ENCODE data around the gene CPVL.

Gene CPVL

GRCh38 chr7:29146057-29146706 is at the start of gene CPVL:
CPVL (minus strand) TSS chr7:29146537; CDS start chr7:29121061, 25,476 bp downstream.
- DNase-seq, result peak; percentile 16

GRCh38 chr7:29194594-29195427 is 48.5 kb upstream of the CPVL start, which contains the start of gene CHN2:
CHN2 (plus strand) TSS chr7:29194775.
- DNase-seq, result no peak

GRCh38 chr7:29194206-29194593 is 47.9 kb upstream of the CPVL start:
- DNase-seq, result no peak

GRCh38 chr7:29193316-29194205 is 47.2 kb upstream of the CPVL start:
- no peak for DNase-seq

GRCh38 chr7:29192811-29193210 is 46.5 kb upstream of the CPVL start:
- no peak for DNase-seq

- DNase-seq, result no peak
Measured at GRCh38 chr7:29192323-29192722, 46.0 kb upstream of the CPVL start.

- no peak for DNase-seq
Measured at GRCh38 chr7:29190349-29191045, 44.2 kb upstream of the CPVL start.

GRCh38 chr7:29189743-29190201 is 43.4 kb upstream of the CPVL start:
- peak; percentile 2 for DNase-seq

- DNase-seq, result no peak
Measured at GRCh38 chr7:29185613-29186012, 39.3 kb upstream of the CPVL start.

GRCh38 chr7:29184599-29184998 is 38.3 kb upstream of the CPVL start:
- no peak for DNase-seq

GRCh38 chr7:29179115-29179514 is 32.8 kb upstream of the CPVL start:
- no peak for DNase-seq

- DNase-seq, result peak; percentile 92
Measured at GRCh38 chr7:29177963-29178600, 31.7 kb upstream of the CPVL start.

GRCh38 chr7:29173458-29173857 is 27.1 kb upstream of the CPVL start:
- no peak for DNase-seq

- DNase-seq, result no peak
Measured at GRCh38 chr7:29170781-29171180, 24.4 kb upstream of the CPVL start.

- no peak for DNase-seq
Measured at GRCh38 chr7:29167721-29168120, 21.4 kb upstream of the CPVL start.

GRCh38 chr7:29163854-29164253 is 17.5 kb upstream of the CPVL start:
- no peak for DNase-seq

GRCh38 chr7:29162577-29162976 is 16.2 kb upstream of the CPVL start:
- no peak for DNase-seq

GRCh38 chr7:29161231-29161630 is 14.9 kb upstream of the CPVL start:
- DNase-seq, result no peak

- DNase-seq, result no peak
Measured at GRCh38 chr7:29160080-29160479, 13.7 kb upstream of the CPVL start.

GRCh38 chr7:29158795-29159423 is 12.6 kb upstream of the CPVL start:
- DNase-seq, result no peak

GRCh38 chr7:29156907-29157452 is 10.6 kb upstream of the CPVL start:
- no peak for DNase-seq
